H1 (cell line): ENCODE data around the gene CDX2. TPM values are rescaled to one million over a fixed set of nuclear protein-coding genes. Genes with fewer than 3 reads are reported as not detected.
A peak's percentile ranks its signal among the peaks of the same experiment; 100 is the strongest.

Experiments used
- BRCA1 ChIP-seq: IDR thresholded peaks from 2 replicates; pipeline ENCODE4 v1.6.1; 2012; ENCODE audit warnings: low read depth, low read length, improper control_type of control experiment
- CHD2 ChIP-seq: IDR thresholded peaks from 2 replicates; pipeline ENCODE4 v1.6.1; 2012; ENCODE audit warnings: low read length, improper control_type of control experiment
- GABPA ChIP-seq: IDR thresholded peaks from 2 replicates; pipeline ENCODE4 v1.6.1; 2011; ENCODE audit warnings: mild to moderate bottlenecking, low read length, moderate library complexity, borderline replicate concordance; ENCODE audit not compliant: insufficient read depth
- HDAC6 ChIP-seq: IDR thresholded peaks from one replicate; pipeline ENCODE4 v1.7.1; 2012; ENCODE audit warnings: low read depth, mild to moderate bottlenecking, inconsistent platforms, low read length, moderate library complexity
- POLR2AphosphoS5 ChIP-seq: IDR thresholded peaks from 2 replicates; pipeline ENCODE4 v1.6.1; 2011; ENCODE audit warnings: low read depth, low read length
- RNF2 ChIP-seq: fragments of 200-900, 300-1000 bp; sonication (generic); IDR thresholded peaks from 2 replicates; pipeline ENCODE4 v1.7.1; 2016; ENCODE audit warnings: borderline replicate concordance, low read depth, mild to moderate bottlenecking, antibody characterized with exemption, low read length; ENCODE audit not compliant: poor library complexity, severe bottlenecking; ENCODE audit errors: missing control alignments
- SRF ChIP-seq: IDR thresholded peaks from 2 replicates; pipeline ENCODE4 v1.6.1; 2011; ENCODE audit warnings: mild to moderate bottlenecking, low read depth, low read length, moderate library complexity
- TBP ChIP-seq: IDR thresholded peaks from 2 replicates; pipeline ENCODE4 v1.6.1; 2011; ENCODE audit warnings: low read depth, low read length, improper control_type of control experiment
- polyA plus RNA-seq, 7 experiments: library from polyadenylated mRNA; depleted of rRNA in 3 of 7; stranded (reverse) in 5 of 7; unstranded in 2 of 7; fragments of >200 nt in 5 of 7; fragments of 200-250 nt in 2 of 7; gene quantifications; 1 replicate in 5 of 7; 2 replicates in 1 of 7; 4 replicates in 1 of 7; pipeline versions ENCODE4 v1.2.1 to v1.2.3, GENCODE V29; 2011 to 2013; ENCODE audit warnings: missing spikeins in 2 of 7, mixed read lengths in 2 of 7
- total RNA-seq: library from RNA; stranded (reverse); fragmentation: NEBNext Ultra II Directional; extraction: Animal tissue kit (Norgen Biotek cat#: 25700); gene quantifications from 2 replicates; pipeline ENCODE4 v1.2.1, GENCODE V29; 2021
- TF ChIP-seq, protein P1 (sequence below): IDR thresholded peaks from 2 replicates; pipeline ENCODE4 v1.6.1; 2012; ENCODE audit warnings: inconsistent platforms
- TF ChIP-seq, protein P2 (sequence below), 3 experiments: IDR thresholded peaks; 1 replicate in 2 of 3; 2 replicates in 1 of 3; pipeline versions ENCODE4 v1.5.1 to v1.6.1; 2011; ENCODE audit warnings: low read length in 3 of 3, mild to moderate bottlenecking in 3 of 3, inconsistent platforms in 2 of 3, low read depth in 1 of 3, moderate library complexity in 1 of 3; ENCODE audit not compliant: insufficient read depth in 1 of 3; ENCODE audit errors: control extremely low read depth in 1 of 3
- TF ChIP-seq, protein P3 (sequence below): IDR thresholded peaks from 2 replicates; pipeline ENCODE4 v1.6.1; 2011; ENCODE audit warnings: low read depth, mild to moderate bottlenecking, low read length; ENCODE audit not compliant: insufficient read depth

Gene CDX2
- total and polyA plus RNA-seq, 2 of the 8 experiments (the other 6 are each of a cell fraction or from before 2014, with no cell fraction given): 0.09 TPM; not detected in 1

DNA sequence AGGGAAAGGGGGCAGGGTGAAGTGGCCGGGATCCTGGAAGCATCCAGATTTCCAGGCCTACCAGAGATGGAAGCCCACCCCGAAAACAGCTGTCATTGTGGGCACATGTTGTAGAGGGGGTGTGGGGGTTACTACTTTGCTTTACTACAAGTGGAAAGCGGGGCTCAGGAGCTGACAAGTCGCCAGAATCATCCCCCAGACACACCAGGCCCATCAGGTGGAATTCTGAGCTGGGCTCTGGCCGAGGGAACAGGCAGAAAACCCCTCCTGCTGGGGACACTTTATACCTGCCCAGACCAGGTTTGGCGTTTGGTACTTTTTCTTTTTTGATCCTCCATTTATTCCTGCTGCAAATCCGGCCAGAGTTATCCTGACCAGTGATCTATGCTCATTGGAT lies 3.8 kb downstream of the CDX2 start (continued):
- TF ChIP-seq SRF (no peak), RNF2 (peak; percentile 16), BRCA1 (no peak), CHD2 (no peak), HDAC6 (no peak), POLR2AphosphoS5 (no peak), TBP (no peak), GABPA (no peak)
- TF ChIP-seq, protein P1, sequence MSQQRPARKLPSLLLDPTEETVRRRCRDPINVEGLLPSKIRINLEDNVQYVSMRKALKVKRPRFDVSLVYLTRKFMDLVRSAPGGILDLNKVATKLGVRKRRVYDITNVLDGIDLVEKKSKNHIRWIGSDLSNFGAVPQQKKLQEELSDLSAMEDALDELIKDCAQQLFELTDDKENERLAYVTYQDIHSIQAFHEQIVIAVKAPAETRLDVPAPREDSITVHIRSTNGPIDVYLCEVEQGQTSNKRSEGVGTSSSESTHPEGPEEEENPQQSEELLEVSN: no peak
- TF ChIP-seq, protein P2, sequence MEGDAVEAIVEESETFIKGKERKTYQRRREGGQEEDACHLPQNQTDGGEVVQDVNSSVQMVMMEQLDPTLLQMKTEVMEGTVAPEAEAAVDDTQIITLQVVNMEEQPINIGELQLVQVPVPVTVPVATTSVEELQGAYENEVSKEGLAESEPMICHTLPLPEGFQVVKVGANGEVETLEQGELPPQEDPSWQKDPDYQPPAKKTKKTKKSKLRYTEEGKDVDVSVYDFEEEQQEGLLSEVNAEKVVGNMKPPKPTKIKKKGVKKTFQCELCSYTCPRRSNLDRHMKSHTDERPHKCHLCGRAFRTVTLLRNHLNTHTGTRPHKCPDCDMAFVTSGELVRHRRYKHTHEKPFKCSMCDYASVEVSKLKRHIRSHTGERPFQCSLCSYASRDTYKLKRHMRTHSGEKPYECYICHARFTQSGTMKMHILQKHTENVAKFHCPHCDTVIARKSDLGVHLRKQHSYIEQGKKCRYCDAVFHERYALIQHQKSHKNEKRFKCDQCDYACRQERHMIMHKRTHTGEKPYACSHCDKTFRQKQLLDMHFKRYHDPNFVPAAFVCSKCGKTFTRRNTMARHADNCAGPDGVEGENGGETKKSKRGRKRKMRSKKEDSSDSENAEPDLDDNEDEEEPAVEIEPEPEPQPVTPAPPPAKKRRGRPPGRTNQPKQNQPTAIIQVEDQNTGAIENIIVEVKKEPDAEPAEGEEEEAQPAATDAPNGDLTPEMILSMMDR (IDR thresholded peaks at IDR 0.05; ENCODE audit: control extremely low read depth in 1 of 3, insufficient read depth in 1 of 3, low read depth in 1 of 3, low read length in 3 of 3): no peak
- TF ChIP-seq, protein P3, sequence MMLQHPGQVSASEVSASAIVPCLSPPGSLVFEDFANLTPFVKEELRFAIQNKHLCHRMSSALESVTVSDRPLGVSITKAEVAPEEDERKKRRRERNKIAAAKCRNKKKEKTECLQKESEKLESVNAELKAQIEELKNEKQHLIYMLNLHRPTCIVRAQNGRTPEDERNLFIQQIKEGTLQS: no peak
